Adrenal gland (tissue), 5 donors: ENCODE results near the gene SLC43A3.

Experiments used
- POLR2A ChIP-seq, 2 donors: fragments of 450-650 bp; IDR thresholded peaks; one replicate each; pipeline ENCODE4 v1.6.1; 2017; ENCODE audit warnings: antibody characterized with exemption in 2 of 2, mild to moderate bottlenecking in 2 of 2, moderate library complexity in 1 of 2
- TF ChIP-seq, protein P1 (sequence below), 6 experiments: fragments of 450-650 bp in 4 of 6; fragments of 200-600 bp in 2 of 6; sonication (generic) in 1 of 6; IDR thresholded peaks; 1 replicate in 5 of 6; 2 replicates in 1 of 6; pipeline versions ENCODE4 v1.5.1 to v1.8.0; 2016 to 2021; ENCODE audit warnings: antibody characterized with exemption in 6 of 6, mild to moderate bottlenecking in 2 of 6, moderate library complexity in 1 of 6
- donor health status: DM: no; HTN: no; CAD: no.

DNA sequence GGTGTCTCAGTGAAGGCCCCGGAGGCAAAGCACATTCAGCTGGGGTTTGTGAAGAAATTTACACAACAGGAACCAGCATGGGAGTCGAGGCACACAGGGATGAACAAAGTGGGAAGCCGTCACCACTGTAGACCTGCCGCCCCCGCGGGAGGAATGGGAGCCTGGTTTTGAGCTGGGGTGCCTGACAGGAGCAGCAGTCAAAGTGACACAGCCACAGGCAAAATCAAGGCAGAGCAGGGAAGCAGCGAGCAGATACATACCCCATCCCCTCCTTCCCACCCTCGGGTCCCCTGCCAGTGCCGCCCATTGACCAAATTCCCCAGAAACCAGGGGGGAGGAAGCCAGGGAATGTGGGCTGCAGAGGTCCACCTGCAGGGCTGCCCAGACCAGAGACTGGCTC, 67.9 kb downstream of the SLC43A3 start:
- TF ChIP-seq, protein P1, sequence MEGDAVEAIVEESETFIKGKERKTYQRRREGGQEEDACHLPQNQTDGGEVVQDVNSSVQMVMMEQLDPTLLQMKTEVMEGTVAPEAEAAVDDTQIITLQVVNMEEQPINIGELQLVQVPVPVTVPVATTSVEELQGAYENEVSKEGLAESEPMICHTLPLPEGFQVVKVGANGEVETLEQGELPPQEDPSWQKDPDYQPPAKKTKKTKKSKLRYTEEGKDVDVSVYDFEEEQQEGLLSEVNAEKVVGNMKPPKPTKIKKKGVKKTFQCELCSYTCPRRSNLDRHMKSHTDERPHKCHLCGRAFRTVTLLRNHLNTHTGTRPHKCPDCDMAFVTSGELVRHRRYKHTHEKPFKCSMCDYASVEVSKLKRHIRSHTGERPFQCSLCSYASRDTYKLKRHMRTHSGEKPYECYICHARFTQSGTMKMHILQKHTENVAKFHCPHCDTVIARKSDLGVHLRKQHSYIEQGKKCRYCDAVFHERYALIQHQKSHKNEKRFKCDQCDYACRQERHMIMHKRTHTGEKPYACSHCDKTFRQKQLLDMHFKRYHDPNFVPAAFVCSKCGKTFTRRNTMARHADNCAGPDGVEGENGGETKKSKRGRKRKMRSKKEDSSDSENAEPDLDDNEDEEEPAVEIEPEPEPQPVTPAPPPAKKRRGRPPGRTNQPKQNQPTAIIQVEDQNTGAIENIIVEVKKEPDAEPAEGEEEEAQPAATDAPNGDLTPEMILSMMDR (IDR thresholded peaks at IDR 0.05), result no peak
- no peak for TF ChIP-seq POLR2A (IDR thresholded peaks at IDR 0.05)
